Measurements from ENCODE around the gene LIN7B. TPM values are rescaled to one million over a fixed set of nuclear protein-coding genes. Genes with fewer than 3 reads are reported as not detected.
"Not testable (repeated sequence)": the region's sequence is repeated elsewhere in the genome, so short reads cannot be mapped to it uniquely, and the experiment has no call there.

Gene LIN7B
- total and polyA plus RNA-seq, 4 donors, result 2.2 to 3.8 (median 2.8) TPM

- TF ChIP-seq HNF4A (conservative IDR thresholded peaks at IDR 0.05) (no peak), YY1 (IDR thresholded peaks at IDR 0.05) (no peak), RXRA (IDR thresholded peaks at IDR 0.05) (no peak)
Observed at GRCh38 chr19:49071860-49072547, 42.2 kb upstream of the LIN7B start (continued).

GRCh38 chr19:49073514-49074378 lies 40.4 kb upstream of the LIN7B start:
- TF ChIP-seq ZBTB33 (IDR thresholded peaks at IDR 0.05) (no peak), CTCF (IDR thresholded peaks at IDR 0.05; ENCODE audit: low read depth, low read length, missing input control) (peak; percentile 12)
- no peaks in the 10 kb centered on the region for H3K36me3 ChIP-seq (ENCODE audit: control insufficient read depth in 4 of 4, insufficient read depth in 3 of 4, low read depth in 1 of 4, low read length in 3 of 4)
- 59% methylated on average over 23 of the region's 23 CpGs for WGBS
- H3K27ac ChIP-seq (ENCODE audit: low read depth in 1 of 2, low read length in 2 of 2), result no peak overlapping the region
- peaks cover 0 to 4% (median 1%) of the 10 kb centered on the region in 4 donors for H3K4me1 ChIP-seq (ENCODE audit: control insufficient read depth in 4 of 4, insufficient read depth in 4 of 4, low read length in 3 of 4)
- H3K27me3 ChIP-seq (ENCODE audit: control insufficient read depth in 4 of 4, insufficient read depth in 4 of 4, low read length in 3 of 4), result peaks cover 3 to 8% (median 3%) of the 10 kb centered on the region in 4 donors
- H3K9ac ChIP-seq (ENCODE audit: low read depth in 1 of 2, low read length in 2 of 2), result no peak overlapping the region
- DNase-seq (ENCODE audit: low spot score), result no peak
- no peaks in the 10 kb centered on the region for H3K9me3 ChIP-seq (ENCODE audit: control insufficient read depth in 4 of 4, low read length in 3 of 4)
- H3K4me3 ChIP-seq (ENCODE audit: low read depth in 1 of 3, low read length in 3 of 3), result no peak overlapping the region

GRCh38 chr19:49074869-49075268 lies 39.3 kb upstream of the LIN7B start:
- H3K36me3 ChIP-seq (ENCODE audit: control insufficient read depth in 4 of 4, insufficient read depth in 3 of 4, low read depth in 1 of 4, low read length in 3 of 4); H3K27me3 ChIP-seq (ENCODE audit: control insufficient read depth in 4 of 4, insufficient read depth in 4 of 4, low read length in 3 of 4); H3K9me3 ChIP-seq (ENCODE audit: control insufficient read depth in 4 of 4, low read length in 3 of 4); DNase-seq (ENCODE audit: low spot score); H3K4me3 ChIP-seq (ENCODE audit: low read depth in 1 of 3, low read length in 3 of 3); H3K4me1 ChIP-seq (ENCODE audit: control insufficient read depth in 4 of 4, insufficient read depth in 4 of 4, low read length in 3 of 4); H3K9ac ChIP-seq (ENCODE audit: low read depth in 1 of 2, low read length in 2 of 2); H3K27ac ChIP-seq (ENCODE audit: low read depth in 1 of 2, low read length in 2 of 2): not testable (repeated sequence)
- TF ChIP-seq HNF4A (conservative IDR thresholded peaks at IDR 0.05) (peak; percentile 60 to 72), CTCF (IDR thresholded peaks at IDR 0.05; ENCODE audit: low read depth, low read length, missing input control) (peak; percentile 61), RAD21 (IDR thresholded peaks at IDR 0.05) (peak; percentile 79 to 82)
- WGBS, result 12% methylated on average over 9 of the region's 9 CpGs

All from liver (tissue), 9 donors.